Measurements from ENCODE around the gene ABCA6. TPM values are rescaled to one million over a fixed set of nuclear protein-coding genes. Genes with fewer than 3 reads are reported as not detected.

ABCA6 gene
- total and polyA plus RNA-seq, 9 of the 15 experiments (the other 6 are each of a cell fraction or from before 2014, with no cell fraction given): 0.06 to 0.73 (median 0.15) TPM

- TF ChIP-seq ZKSCAN8 (CRISPR knock-in tag; IDR thresholded peaks at IDR 0.05): no peak
- TF ChIP-seq U2AF1 (optimal IDR thresholded peaks at IDR 0.05; ENCODE audit: low read depth, low read length): no peak
- TF ChIP-seq KDM2B (CRISPR knock-in tag; IDR thresholded peaks at IDR 0.05): no peak
- TF ChIP-seq MAFK (IDR thresholded peaks at IDR 0.05; ENCODE audit: low read length): peak; percentile 47
- TF ChIP-seq L3MBTL2 (IDR thresholded peaks at IDR 0.05): peak; percentile 68
- TF ChIP-seq MAFG (tag; conservative IDR thresholded peaks at IDR 0.05): peak; percentile 70
- no peak for TF ChIP-seq ZBTB34 (CRISPR knock-in tag; IDR thresholded peaks at IDR 0.05)
- TF ChIP-seq CBFB (CRISPR knock-in tag; IDR thresholded peaks at IDR 0.05): no peak
- no peak for TF ChIP-seq SNAPC5 (CRISPR knock-in tag; IDR thresholded peaks at IDR 0.05)
- TF ChIP-seq DDX20 (tag; IDR thresholded peaks at IDR 0.05; ENCODE audit: low read depth): no peak
- TF ChIP-seq DEAF1 (CRISPR knock-in tag; IDR thresholded peaks at IDR 0.05): no peak
- peak in 1 of 2 experiments; percentile 49 for TF ChIP-seq E2F6 (IDR thresholded peaks at IDR 0.05; ENCODE audit: borderline replicate concordance in 1 of 2, extremely low read depth in 1 of 2, insufficient read depth in 1 of 2, insufficient read length in 1 of 2, low read depth in 1 of 2, low read length in 1 of 2, poor library complexity in 1 of 2, severe bottlenecking in 1 of 2)
- TF ChIP-seq ZNF644 (tag; IDR thresholded peaks at IDR 0.05; ENCODE audit: low read depth): no peak
- TF ChIP-seq C11orf30 (IDR thresholded peaks at IDR 0.05; ENCODE audit: low read depth): peak; percentile 76
- TF ChIP-seq MAFF (IDR thresholded peaks at IDR 0.05; ENCODE audit: low read length): peak; percentile 46; the same call in 1 of the 2 replicates
- 0 out of 2 replicates have a peak, but pooled peaks have one; percentile 19 for TF ChIP-seq ATF3 (IDR thresholded peaks at IDR 0.05)
- no peak for TF ChIP-seq ATF3 (CRISPR knock-in tag; conservative IDR thresholded peaks at IDR 0.05)
Measured at GRCh38 chr17:69030169-69030568, 111.5 kb downstream of the ABCA6 start (continued).

Measured in K562 (cell line).